Adrenal gland (tissue), 5 donors: Measurements from ENCODE around the gene STX19.

Experiments
- CTCF ChIP-seq, 6 experiments: fragments of 450-650 bp in 4 of 6; fragments of 200-600 bp in 2 of 6; sonication (generic) in 1 of 6; IDR thresholded peaks; 1 replicate in 5 of 6; 2 replicates in 1 of 6; pipeline versions ENCODE4 v1.5.1 to v1.8.0; 2016 to 2021; ENCODE audit warnings: antibody characterized with exemption in 6 of 6, mild to moderate bottlenecking in 2 of 6, moderate library complexity in 1 of 6
- POLR2A ChIP-seq, 2 donors: fragments of 450-650 bp; IDR thresholded peaks; one replicate each; pipeline ENCODE4 v1.6.1; 2017; ENCODE audit warnings: antibody characterized with exemption in 2 of 2, mild to moderate bottlenecking in 2 of 2, moderate library complexity in 1 of 2
- donor health status: DM: no; HTN: no; CAD: no.

GRCh38 chr3:93991631-93992030 lies 36.8 kb downstream of the STX19 start:
- TF ChIP-seq CTCF (IDR thresholded peaks at IDR 0.05) (no peak), POLR2A (IDR thresholded peaks at IDR 0.05) (no peak)
